Erythroblast (primary cell): ENCODE data around the gene KLHL29.

Experiments used
- GATA1 ChIP-seq: IDR thresholded peaks from 2 replicates; pipeline ENCODE4 v1.6.1; 2011; ENCODE audit warnings: low read depth, mild to moderate bottlenecking, control low read depth, low read length, moderate library complexity
- POLR2A ChIP-seq: IDR thresholded peaks from 2 replicates; pipeline ENCODE4 v1.6.1; 2011; ENCODE audit warnings: mild to moderate bottlenecking, low read length

DNA sequence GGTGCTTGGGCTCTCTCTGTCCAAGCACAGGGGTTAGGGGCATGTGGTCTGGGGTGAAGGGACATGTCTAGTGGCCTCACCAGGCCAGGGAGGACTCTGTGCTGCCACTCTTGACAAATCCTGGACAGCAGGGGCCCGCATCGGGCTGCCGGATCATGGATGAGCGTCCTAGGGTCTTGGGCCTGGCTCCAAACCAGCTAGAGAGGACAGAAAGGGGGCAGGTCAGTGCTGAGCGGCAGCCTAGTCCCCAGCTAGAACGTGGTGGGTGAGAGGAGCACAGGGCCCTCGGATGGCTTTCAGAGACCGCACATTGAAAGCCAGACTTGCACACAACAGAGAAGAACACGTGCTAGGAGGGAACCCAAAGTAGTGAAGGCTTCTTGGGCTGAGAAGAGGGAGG is 300.7 kb downstream of the KLHL29 start:
- TF ChIP-seq POLR2A: no peak
- TF ChIP-seq GATA1: no peak
